ENCODE data around the gene CH25H. TPM values are rescaled to one million over a fixed set of nuclear protein-coding genes. Genes with fewer than 3 reads are reported as not detected.

Gene CH25H
- polyA plus RNA-seq, 1 donor (not counting 4 experiments of a cell fraction or from before 2014, with no cell fraction given) = 0.37 TPM

GRCh38 chr10:89210794-89211425 lies 3.8 kb upstream of the CH25H start:
- no peaks in the 10 kb centered on the region for H3K9me3 ChIP-seq (ENCODE audit: control insufficient read depth, low read depth, low read length)
- H3K27ac ChIP-seq (ENCODE audit: control insufficient read depth, insufficient read depth, low read length) = no peak overlapping the region
- TF ChIP-seq EZH2 (IDR thresholded peaks at IDR 0.05; ENCODE audit: low read length) (no peak), CTCF (optimal IDR thresholded peaks at IDR 0.05 in 1 of 3, IDR thresholded peaks at IDR 0.05 in 1 of 3, conservative IDR thresholded peaks at IDR 0.05 in 1 of 3; ENCODE audit: extremely low read depth in 1 of 3, insufficient read depth in 2 of 3, low read length in 3 of 3) (no peak)
- H4K20me1 ChIP-seq (ENCODE audit: control insufficient read depth, extremely low read depth, insufficient read depth, low read length) = no peaks in the 10 kb centered on the region
- peaks cover 16% of the 10 kb centered on the region for H3K4me1 ChIP-seq (ENCODE audit: control insufficient read depth, extremely low read depth, insufficient read depth, low read length)
- H3K9me1 ChIP-seq (ENCODE audit: control insufficient read depth, extremely low read depth, insufficient read depth, low read length) = no peaks in the 10 kb centered on the region
- dilution Hi-C loops (cut with MboI; ENCODE audit: extremely low pct_ligation_motif_present, low sequenced_read_pairs) = loop anchor here (10.0 kb wide), 1 partner anchor 186 kb away; no protein-coding TSS in a partner anchor
- DNase-seq (ENCODE audit: low read depth, low spot score) (no peak), FAIRE-seq (no peak)
- no peak overlapping the region for H3K4me2 ChIP-seq (ENCODE audit: control insufficient read depth, extremely low read depth, insufficient read depth, low read depth, low read length)
- peaks cover 9% of the 10 kb centered on the region for H3K27me3 ChIP-seq (ENCODE audit: control insufficient read depth, extremely low read depth, insufficient read depth, low read length)
- no peaks in the 10 kb centered on the region for H3K79me2 ChIP-seq (ENCODE audit: control insufficient read depth, insufficient read depth, low read length)
- peaks cover 3% of the 10 kb centered on the region in 2 experiments for H3K36me3 ChIP-seq (ENCODE audit: control insufficient read depth in 2 of 2, extremely low read depth in 1 of 2, insufficient read depth in 2 of 2, low read length in 2 of 2)
- no peak overlapping the region for H3K4me3 ChIP-seq (ENCODE audit: control insufficient read depth in 2 of 3, extremely low read depth in 1 of 3, insufficient read depth in 2 of 3, low read depth in 1 of 3, low read length in 3 of 3)
- H3K9ac ChIP-seq (ENCODE audit: control insufficient read depth, extremely low read depth, insufficient read depth, low read length) = no peak overlapping the region
- no peak overlapping the region for H2AFZ ChIP-seq (ENCODE audit: control insufficient read depth, low read length)

- Histone ChIP-seq H3K27ac (ENCODE audit: control insufficient read depth, insufficient read depth, low read length) (no peak overlapping the region), H3K36me3 (ENCODE audit: control insufficient read depth in 2 of 2, extremely low read depth in 1 of 2, insufficient read depth in 2 of 2, low read length in 2 of 2) (peaks cover 0 to under 1% of the 10 kb centered on the region in 2 experiments), H3K4me3 (ENCODE audit: control insufficient read depth in 2 of 3, extremely low read depth in 1 of 3, insufficient read depth in 2 of 3, low read depth in 1 of 3, low read length in 3 of 3) (no peak overlapping the region), H2AFZ (ENCODE audit: control insufficient read depth, low read length) (no peak overlapping the region), H3K4me1 (ENCODE audit: control insufficient read depth, extremely low read depth, insufficient read depth, low read length) (peaks cover 16% of the 10 kb centered on the region), H3K79me2 (ENCODE audit: control insufficient read depth, insufficient read depth, low read length) (no peaks in the 10 kb centered on the region), H3K4me2 (ENCODE audit: control insufficient read depth, extremely low read depth, insufficient read depth, low read depth, low read length) (no peak overlapping the region), H3K9ac (ENCODE audit: control insufficient read depth, extremely low read depth, insufficient read depth, low read length) (no peak overlapping the region), H3K9me1 (ENCODE audit: control insufficient read depth, extremely low read depth, insufficient read depth, low read length) (no peaks in the 10 kb centered on the region), H4K20me1 (ENCODE audit: control insufficient read depth, extremely low read depth, insufficient read depth, low read length) (no peaks in the 10 kb centered on the region), H3K27me3 (ENCODE audit: control insufficient read depth, extremely low read depth, insufficient read depth, low read length) (peaks cover 13% of the 10 kb centered on the region), H3K9me3 (ENCODE audit: control insufficient read depth, low read depth, low read length) (no peaks in the 10 kb centered on the region)
- no peak for DNase-seq (ENCODE audit: low read depth, low spot score)
- dilution Hi-C loops (cut with MboI; ENCODE audit: extremely low pct_ligation_motif_present, low sequenced_read_pairs) = loop anchor here (10.0 kb wide), 1 partner anchor 185 kb away; no protein-coding TSS in a partner anchor
- TF ChIP-seq CTCF (optimal IDR thresholded peaks at IDR 0.05 in 1 of 3, IDR thresholded peaks at IDR 0.05 in 1 of 3, conservative IDR thresholded peaks at IDR 0.05 in 1 of 3; ENCODE audit: extremely low read depth in 1 of 3, insufficient read depth in 2 of 3, low read length in 3 of 3) = no peak
- TF ChIP-seq EZH2 (IDR thresholded peaks at IDR 0.05; ENCODE audit: low read length) = no peak
- FAIRE-seq = no peak
Observed at GRCh38 chr10:89209718-89210117, 2.6 kb upstream of the CH25H start.
